Measurements from ENCODE around the gene TRAM1L1. TPM values are rescaled to one million over a fixed set of nuclear protein-coding genes. Genes with fewer than 3 reads are reported as not detected.

Gene TRAM1L1
- 3.2 TPM for total RNA-seq

- peak; percentile 55 for DNase-seq
Observed at GRCh38 chr4:117084866-117085701, at the start of gene TRAM1L1. TRAM1L1 (minus strand) TSS chr4:117085576; CDS start chr4:117085393, 183 bp downstream.

- peak; percentile 25 for DNase-seq
Observed at GRCh38 chr4:117134386-117134785, 49.0 kb upstream of the TRAM1L1 start.

GRCh38 chr4:117096886-117097285, 11.5 kb upstream of the TRAM1L1 start:
- no peak for DNase-seq

GRCh38 chr4:117096462-117096861, 11.1 kb upstream of the TRAM1L1 start:
- DNase-seq = no peak

GRCh38 chr4:117093571-117093970, 8.2 kb upstream of the TRAM1L1 start:
- DNase-seq = peak; percentile 1

- DNase-seq = no peak
Observed at GRCh38 chr4:117077760-117078159, 7.6 kb downstream of the TRAM1L1 start.

- no peak for DNase-seq
Observed at GRCh38 chr4:117068120-117068519, 17.3 kb downstream of the TRAM1L1 start.

GRCh38 chr4:117063961-117064696, 21.2 kb downstream of the TRAM1L1 start:
- no peak for DNase-seq

GRCh38 chr4:117042962-117043361, 42.4 kb downstream of the TRAM1L1 start:
- DNase-seq = no peak

All from skin of body (tissue), 2 donors.